Ureter (tissue), 1 donor: ENCODE results near the gene SNRNP35. TPM values are rescaled to one million over a fixed set of nuclear protein-coding genes. Genes with fewer than 3 reads are reported as not detected.

ENCODE experiments used
- total RNA-seq: library from RNA; stranded (reverse); gene quantifications from one replicate; pipeline ENCODE4 v1.2.4, GENCODE V29; 2023
- donor health status: DM: yes; HTN: yes; CAD: no.

The SNRNP35 gene
- total RNA-seq, 1 donor from 2014 or later: 24.1 TPM

Other genes starting within 250 kb of the SNRNP35 start
- 30.4 TPM for gene MPHOSPH9, start 225.0 kb upstream of the SNRNP35 start, total RNA-seq
- 14.6 TPM for gene MTRFR, start 224.7 kb upstream of the SNRNP35 start, total RNA-seq
- 144 TPM for gene CDK2AP1, start 186.3 kb upstream of the SNRNP35 start, total RNA-seq
- 31.2 TPM for gene SBNO1, start 93.3 kb upstream of the SNRNP35 start, total RNA-seq
- 44.4 TPM for gene KMT5A, start 74.0 kb upstream of the SNRNP35 start, total RNA-seq
- 7.8 TPM for gene RILPL2, start 21.5 kb upstream of the SNRNP35 start, total RNA-seq
- 20.2 TPM for gene RILPL1, start 75.6 kb downstream of the SNRNP35 start, total RNA-seq
- gene TMED2, start 126.4 kb downstream of the SNRNP35 start, total RNA-seq: 261 TPM
- gene DDX55, start 144.0 kb downstream of the SNRNP35 start, total RNA-seq: 36.8 TPM
- 58.0 TPM for gene EIF2B1, start 175.5 kb downstream of the SNRNP35 start, total RNA-seq
- 44.1 TPM for gene GTF2H3, start 175.7 kb downstream of the SNRNP35 start, total RNA-seq
- 16.8 TPM for gene TCTN2, start 213.0 kb downstream of the SNRNP35 start, total RNA-seq